PC-3 (cell line): ENCODE results near the gene LPIN1.

Experiments
- EZH2phosphoT487 ChIP-seq: fragments of 300-600 bp; sonication (generic); IDR thresholded peaks from 2 replicates; pipeline ENCODE4 v1.6.1; 2018; ENCODE audit warnings: mild to moderate bottlenecking, antibody characterized with exemption, low read length, borderline replicate concordance
- TF ChIP-seq, protein P1 (sequence below): fragments of 300-600 bp; sonication (generic); conservative IDR thresholded peaks from 2 replicates; pipeline ENCODE4 v1.5.1; 2017; ENCODE audit warnings: antibody characterized with exemption, low read depth, mild to moderate bottlenecking, low read length

DNA sequence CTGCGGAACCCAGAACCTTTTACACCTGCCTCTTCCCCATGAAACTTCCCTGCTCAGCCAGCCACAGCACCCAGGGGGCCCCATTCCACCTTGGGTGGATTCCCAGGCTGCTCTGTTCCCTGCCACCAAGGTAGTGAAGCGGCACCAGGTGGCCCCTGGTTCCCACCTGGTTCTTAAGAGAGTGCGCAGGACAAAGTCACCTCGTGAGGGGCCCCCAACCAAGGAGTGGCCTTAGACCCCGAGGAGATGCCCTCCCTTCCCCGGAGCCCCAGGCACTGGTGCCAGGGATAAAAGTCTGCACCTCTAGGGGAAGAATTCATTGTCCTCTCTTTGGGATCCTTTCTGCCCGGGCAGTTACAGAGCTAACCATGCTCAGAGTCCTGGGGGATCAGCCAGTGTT lies 3.1 kb upstream of the LPIN1 start:
- TF ChIP-seq, protein P1, sequence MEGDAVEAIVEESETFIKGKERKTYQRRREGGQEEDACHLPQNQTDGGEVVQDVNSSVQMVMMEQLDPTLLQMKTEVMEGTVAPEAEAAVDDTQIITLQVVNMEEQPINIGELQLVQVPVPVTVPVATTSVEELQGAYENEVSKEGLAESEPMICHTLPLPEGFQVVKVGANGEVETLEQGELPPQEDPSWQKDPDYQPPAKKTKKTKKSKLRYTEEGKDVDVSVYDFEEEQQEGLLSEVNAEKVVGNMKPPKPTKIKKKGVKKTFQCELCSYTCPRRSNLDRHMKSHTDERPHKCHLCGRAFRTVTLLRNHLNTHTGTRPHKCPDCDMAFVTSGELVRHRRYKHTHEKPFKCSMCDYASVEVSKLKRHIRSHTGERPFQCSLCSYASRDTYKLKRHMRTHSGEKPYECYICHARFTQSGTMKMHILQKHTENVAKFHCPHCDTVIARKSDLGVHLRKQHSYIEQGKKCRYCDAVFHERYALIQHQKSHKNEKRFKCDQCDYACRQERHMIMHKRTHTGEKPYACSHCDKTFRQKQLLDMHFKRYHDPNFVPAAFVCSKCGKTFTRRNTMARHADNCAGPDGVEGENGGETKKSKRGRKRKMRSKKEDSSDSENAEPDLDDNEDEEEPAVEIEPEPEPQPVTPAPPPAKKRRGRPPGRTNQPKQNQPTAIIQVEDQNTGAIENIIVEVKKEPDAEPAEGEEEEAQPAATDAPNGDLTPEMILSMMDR, result no peak
- TF ChIP-seq EZH2phosphoT487, result no peak
